ENCODE data around the gene PKIB. TPM values are rescaled to one million over a fixed set of nuclear protein-coding genes. Genes with fewer than 3 reads are reported as not detected.
"Not testable (repeated sequence)": the region's sequence is repeated elsewhere in the genome, so short reads cannot be mapped to it uniquely, and the experiment has no call there.

PKIB gene
- polyA plus RNA-seq, 4 donors: 0.81 to 2.0 (median 1.6) TPM

DNA sequence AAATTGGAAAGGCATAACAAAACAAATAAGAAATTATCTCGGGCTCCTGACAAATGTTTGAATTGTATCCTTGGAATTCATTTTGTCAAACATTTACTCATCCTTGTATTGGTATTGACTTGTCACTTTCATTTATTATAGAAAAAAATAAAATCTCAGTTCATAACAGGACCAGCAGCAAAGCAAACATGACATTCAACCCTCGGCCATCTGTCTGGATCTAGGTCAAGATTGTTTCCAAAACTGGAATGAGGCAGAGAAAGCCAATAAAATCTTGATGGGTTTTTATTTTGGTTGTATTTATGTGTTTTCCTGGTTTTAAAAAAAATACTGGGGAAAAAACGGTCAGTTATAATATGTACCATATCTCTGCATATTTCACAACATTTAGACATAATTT is 126.4 kb downstream of the PKIB start:
- DNase-seq (ENCODE audit: low read depth in 4 of 4, low spot score in 3 of 4): no peak

DNA sequence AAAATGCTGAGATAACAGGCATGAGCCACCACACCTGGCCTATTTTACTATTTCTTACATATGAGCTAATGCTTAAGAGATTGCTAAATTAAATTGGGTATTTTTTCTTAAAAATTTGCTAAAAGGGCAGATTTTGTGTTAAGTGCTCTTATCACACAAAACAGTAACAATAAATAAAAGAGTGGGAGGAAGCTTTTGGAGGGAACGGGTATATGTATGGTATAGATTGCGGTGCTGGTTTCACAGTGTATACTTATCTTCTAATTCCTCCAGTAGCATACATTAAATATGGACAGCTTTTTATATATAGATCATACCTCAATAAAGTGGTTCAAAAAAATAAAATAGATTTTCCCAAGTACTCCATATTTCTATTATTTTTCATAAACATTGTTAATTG is 129.9 kb downstream of the PKIB start:
- DNase-seq (ENCODE audit: low read depth in 4 of 4, low spot score in 3 of 4): no peak

DNA sequence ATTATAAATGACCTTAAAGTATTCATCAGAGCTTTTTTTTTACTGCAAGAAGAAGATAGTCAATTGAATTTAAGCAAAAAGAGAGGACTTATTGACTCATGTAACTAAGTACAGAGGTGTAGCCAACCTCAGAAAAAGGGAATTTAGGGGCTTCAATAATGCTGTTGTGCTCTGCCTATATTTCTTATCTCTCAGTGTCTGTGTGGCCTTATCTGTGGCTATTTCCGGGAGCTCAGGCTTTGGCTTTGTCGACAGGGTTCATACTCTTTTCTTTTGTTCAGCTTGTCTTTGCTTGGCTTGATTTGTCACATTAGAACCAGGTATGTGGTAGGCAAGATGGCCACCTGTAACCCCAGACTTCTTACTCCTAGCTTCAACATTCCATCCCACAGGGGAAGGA is 130.7 kb downstream of the PKIB start:
- DNase-seq (ENCODE audit: low read depth in 4 of 4, low spot score in 3 of 4): no peak

GRCh38 chr6:122744247-122744646 is 134.0 kb downstream of the PKIB start:
- DNase-seq (ENCODE audit: low read depth in 4 of 4, low spot score in 3 of 4): not testable (repeated sequence)

DNA sequence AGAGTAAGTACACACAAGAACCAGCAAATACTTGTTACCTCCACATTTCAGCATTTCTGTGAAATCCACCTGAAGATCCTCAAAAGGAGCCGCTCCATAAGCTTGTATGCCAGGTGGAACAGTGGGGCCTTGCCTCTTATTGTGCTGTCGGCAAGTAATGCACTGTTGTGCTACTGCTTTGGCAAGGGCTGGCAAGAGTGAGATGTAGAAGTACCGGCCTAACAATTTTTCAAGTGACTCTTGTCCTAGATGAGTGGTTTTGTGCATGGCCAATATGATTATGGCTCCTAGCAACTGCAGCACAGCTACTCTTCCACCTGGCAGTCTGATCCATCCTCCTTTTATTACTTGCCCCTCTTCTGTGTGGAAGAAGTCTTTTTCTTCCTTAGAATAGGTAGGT is 134.7 kb downstream of the PKIB start:
- not testable (repeated sequence) for DNase-seq (ENCODE audit: low read depth in 4 of 4, low spot score in 3 of 4)

DNA sequence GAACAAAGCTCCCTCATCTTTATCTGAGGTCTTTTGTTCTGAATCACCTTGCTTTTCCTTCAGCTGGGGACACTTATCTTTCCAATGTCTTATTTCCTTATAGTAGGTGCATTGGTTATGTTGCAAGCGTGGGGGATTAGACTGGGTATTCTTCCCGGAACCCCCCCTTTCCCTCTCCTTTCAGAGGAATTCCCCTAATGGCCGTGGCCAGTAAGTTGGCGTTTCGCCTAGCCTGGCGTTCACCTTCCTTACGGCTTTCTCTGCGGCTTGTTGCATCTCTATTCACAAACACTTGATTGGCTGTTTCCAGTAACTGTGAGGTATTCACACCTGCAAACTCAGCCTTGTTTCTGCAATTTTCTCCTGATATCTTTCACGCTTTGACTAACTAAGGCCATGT is 136.5 kb downstream of the PKIB start:
- no peak for DNase-seq (ENCODE audit: low read depth in 4 of 4, low spot score in 3 of 4)

DNA sequence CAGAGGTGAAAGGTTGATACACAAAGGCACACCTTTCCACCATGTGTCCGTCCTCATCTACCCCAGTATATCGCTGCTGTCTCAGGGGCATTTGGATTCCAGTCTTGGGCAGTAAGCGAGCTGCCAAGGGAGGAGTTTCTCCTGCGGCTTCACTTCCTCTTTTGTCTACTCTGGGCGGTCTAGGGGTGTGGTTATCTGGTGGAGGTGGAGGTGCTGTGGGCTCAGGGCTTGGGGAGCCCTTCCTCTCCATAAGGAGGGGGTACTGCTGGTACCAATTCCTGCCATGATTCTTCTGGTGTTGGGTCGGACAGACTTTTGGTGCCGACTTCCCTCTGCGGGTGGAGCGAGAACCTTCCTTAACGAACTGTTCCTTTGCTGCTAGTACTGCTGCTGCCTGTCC is 137.4 kb downstream of the PKIB start:
- no peak for DNase-seq (ENCODE audit: low read depth in 4 of 4, low spot score in 3 of 4)

DNA sequence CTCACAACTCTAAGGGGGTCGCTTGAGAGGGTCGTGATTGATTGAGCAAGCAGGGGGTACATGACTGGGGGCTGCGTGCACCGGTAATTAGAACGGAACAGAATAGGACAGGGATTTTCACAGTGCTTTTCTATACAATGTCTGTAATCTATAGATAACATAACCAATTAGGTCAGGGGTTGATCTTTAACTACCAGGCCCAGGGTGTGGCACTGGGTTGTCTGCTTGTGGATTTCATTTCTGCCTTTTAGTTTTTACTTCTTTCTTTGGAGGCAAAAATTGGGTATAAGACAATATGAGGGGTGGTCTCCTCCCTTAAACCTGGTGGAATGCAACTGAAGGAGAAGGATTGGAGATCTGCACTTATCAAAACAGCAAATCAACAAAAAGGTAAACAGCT is 138.7 kb downstream of the PKIB start:
- DNase-seq (ENCODE audit: low read depth in 4 of 4, low spot score in 3 of 4): not testable (repeated sequence)

DNA sequence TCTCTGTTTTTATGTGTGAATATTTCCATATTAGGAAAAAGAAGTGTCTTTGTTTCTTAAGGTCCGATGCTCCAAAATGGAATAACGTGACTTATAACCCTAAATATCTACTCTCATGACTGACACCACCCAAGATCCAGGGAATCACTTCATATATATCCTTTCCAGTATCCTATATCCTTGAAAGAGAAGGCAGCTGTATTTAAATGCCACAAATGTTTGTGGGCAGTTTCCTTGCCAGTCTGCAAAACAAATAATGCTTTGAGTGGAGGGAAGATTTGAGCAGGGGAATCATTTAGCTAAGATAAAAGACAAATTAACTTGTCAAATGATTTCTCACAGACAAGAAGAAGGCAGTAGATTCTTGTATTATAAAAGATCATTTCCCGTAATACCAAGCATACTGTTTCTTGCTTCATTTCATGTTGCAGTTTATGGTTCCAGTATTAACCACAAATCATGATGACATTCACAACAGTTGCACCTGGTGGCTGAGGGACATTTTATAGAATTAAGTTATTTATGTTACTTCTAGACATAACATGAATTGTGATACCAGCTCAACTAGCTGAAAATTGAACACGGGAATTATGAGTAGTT is 139.3 kb downstream of the PKIB start:
- no peak for DNase-seq (ENCODE audit: low read depth in 4 of 4, low spot score in 3 of 4)

DNA sequence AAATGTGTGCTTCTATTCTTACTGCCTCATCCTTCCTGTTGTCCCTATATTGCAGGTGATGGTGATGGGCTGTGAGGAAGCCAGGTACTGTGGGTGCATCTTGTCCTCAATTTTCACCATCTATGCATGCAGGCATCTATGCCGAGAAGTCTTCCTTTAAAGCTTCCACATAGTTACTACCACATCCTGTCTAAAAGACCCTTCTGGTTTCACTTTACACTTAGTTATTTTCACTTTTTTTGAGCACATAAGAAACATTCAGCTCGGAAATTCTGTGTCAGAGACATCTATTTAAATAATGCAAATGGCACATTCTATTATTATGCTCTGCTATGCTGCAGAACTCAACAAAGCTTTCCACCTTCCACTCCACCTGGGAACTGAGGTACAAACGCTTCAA is 141.1 kb downstream of the PKIB start:
- no peak for DNase-seq (ENCODE audit: low read depth in 4 of 4, low spot score in 3 of 4)

DNA sequence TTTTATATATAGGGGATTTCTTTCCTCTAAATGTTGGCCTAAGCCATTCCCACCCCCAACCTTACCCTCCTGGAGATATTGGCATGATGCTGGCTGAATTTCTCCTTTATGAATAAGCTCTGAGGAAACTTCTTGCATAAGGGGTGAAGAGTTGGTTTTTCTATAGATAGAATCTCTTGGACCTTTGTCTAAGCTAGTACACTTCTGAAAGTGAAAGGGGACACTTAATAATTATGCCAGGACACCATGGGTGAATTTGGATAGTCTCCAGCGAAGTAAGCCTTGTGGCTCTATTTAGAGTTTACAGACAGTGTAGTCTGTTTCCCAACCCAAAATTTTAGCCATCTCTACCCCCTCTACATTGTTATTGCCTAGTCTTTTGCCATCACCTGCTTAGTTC is 142.3 kb downstream of the PKIB start:
- no peak for DNase-seq (ENCODE audit: low read depth in 4 of 4, low spot score in 3 of 4)

DNA sequence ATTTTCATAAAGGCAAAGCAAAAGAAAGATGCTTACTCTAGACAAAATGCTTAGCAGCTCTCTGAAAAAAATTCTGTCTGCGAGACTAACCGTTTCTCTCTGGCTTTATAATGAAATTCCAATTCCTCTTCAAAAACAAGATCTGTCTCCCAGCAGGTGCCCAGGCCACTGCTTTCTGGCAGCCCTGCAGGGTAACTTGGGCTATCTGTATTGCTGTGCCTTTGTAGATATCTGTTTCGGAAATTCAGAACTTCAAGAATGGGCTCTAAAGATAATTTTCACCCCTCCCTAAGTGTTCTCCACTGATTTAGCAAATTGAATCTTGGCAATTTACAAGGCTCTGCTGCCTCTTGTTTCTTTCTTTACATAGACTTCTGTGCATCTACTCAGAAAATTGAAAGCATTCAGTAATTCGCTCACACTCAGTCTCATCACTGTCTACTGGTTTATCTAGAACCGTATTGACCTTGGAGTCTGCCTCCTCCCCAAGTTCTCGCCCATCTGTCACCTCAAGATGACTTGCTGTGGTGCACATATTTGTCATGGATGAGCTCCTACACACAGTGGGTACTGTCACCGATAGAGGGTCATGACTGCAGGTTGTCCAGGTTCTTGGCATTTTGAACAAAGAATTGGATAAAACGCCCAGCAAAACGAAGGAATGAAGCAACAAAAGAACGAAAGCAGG is 142.9 kb downstream of the PKIB start:
- DNase-seq (ENCODE audit: low read depth in 4 of 4, low spot score in 3 of 4): no peak

DNA sequence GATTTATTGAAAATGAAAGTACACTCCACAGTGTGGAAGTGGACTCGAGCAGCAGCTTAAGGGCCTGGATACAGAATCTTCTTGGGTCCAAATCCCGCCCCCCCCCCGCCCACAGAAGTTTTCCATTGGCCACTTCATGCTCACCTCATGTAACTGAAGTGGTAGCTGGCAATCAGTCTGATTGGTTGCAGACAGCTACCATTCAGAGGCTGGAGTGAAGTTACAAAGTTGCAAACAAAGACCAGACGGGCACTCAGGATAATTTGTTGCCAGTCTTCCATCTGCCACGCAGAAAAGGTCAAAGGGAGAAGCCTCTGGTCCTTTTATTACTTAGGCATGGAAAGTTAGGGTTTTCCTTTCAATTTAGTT is 143.5 kb downstream of the PKIB start:
- DNase-seq (ENCODE audit: low read depth in 4 of 4, low spot score in 3 of 4): no peak

DNA sequence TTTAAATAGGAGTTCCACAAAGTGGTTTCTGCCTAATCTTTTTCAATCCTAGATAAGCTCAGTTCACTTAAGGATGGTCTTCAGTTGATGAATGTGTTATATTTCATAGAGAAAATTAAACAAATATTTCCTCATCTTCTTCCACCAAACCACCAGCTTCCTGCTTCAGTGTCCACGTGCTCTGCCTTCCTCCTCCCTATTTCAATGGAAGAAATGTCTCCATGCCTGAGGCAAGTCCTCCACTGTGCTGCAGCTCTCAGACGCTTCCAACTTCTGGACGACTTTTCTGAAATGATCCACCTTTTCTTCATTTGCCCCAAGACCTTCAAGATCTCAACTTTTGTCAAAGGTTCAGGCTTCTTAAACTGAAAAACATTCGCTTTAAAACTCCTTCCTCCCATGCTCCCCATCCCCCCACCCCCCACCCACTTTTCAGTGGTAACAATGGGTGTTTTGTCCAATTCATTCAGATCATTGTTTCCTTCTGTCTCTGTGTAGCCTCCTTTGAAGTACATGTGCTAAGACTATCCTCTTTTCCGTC is 144.1 kb downstream of the PKIB start:
- no peak for DNase-seq (ENCODE audit: low read depth in 4 of 4, low spot score in 3 of 4)

DNA sequence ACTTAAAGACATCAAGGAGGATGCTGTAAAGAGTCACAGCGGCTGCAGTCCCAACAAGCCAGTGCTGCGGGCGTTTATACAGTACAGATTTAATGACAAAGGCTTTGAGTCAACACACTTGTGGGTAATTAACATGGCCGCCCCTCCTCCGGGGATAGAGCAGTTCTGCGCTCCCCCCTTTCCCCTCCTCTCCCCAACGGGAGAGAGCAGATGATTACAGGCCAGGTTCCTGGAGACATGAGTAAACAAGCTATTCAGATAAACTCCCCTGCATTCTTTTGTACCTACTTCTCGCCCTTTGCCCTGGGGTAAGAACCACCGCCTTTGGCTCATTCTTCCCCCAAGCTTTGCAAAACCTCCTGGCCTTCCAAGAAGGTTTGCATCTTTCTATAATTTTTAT is 145.7 kb downstream of the PKIB start:
- no peak for DNase-seq (ENCODE audit: low read depth in 4 of 4, low spot score in 3 of 4)

- no peak for DNase-seq (ENCODE audit: low read depth in 4 of 4, low spot score in 3 of 4)
Measured at GRCh38 chr6:122758927-122759334, 148.7 kb downstream of the PKIB start.

DNA sequence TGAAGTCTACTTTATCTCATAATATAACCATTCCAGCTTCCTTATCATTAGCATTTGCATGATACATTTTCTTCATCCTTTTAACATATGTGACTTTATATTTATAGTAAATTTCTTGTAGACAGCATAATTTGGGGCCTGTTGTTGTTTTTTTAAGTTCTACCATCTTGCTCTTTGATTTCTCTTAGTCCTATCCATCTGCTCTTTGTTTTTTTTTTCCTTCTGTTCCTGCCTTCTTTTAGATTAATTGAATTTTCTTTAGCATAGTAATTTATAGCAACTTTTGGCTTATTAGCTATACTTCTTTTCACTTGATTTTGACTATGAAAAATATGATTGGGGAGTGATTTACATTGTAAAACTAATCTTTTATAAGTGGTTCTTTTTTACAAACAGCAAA is 150.1 kb downstream of the PKIB start:
- no peak for DNase-seq (ENCODE audit: low read depth in 4 of 4, low spot score in 3 of 4)

DNA sequence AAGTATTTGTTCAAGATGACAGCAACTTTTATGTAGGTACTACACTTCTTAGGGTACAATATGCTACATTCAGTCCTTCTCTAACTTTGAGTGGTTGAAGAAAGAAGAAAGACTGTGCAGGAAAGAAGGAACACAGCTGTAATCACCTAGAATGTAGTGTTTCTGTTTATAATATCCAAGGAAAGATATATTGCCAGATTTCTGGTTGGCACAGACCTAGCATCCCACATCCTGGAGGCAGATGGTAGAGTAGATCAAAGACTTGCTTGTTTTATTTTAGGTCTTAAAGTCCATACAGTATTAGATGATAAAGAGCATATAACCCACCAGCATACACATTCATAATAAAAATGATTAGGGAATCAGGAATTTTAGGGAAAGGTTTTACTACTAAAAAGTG is 156.1 kb downstream of the PKIB start:
- no peak for DNase-seq (ENCODE audit: low read depth in 4 of 4, low spot score in 3 of 4)

- DNase-seq (ENCODE audit: low read depth in 4 of 4, low spot score in 3 of 4): no peak
Measured at GRCh38 chr6:122770835-122771601, 160.8 kb downstream of the PKIB start.

DNA sequence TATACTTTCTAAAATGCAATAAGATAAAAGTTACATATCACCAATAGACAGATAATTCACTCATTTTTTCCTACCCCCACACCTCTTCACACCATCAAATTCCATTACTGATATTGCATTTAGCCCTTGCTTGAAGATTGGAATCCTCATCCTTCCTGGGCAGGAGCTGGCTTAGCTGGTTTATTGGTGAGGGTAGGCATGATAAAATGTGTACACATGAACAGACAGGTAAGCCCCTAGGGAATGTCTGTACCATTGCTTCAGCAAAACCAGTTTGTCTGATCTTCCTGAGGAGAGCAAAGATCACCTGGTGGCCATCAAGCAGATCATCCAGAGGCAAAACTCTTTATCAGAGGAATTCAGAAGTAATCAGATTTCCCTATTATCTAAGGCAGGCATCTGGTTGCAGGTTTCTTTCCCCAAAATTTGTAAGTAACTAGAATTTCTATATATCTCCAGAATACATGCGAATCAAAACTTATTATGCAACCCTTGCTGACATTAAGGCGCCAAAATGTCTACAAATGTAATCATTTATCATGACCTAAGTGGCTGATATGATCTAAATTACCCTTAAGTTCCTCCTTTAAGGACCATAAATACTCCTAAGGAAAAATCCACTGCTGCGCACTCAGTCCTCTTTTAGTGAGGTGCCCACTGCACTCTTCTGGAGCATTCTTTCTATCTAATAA is 162.7 kb downstream of the PKIB start:
- no peak for DNase-seq (ENCODE audit: low read depth in 4 of 4, low spot score in 3 of 4)

Data from left renal pelvis (tissue), 4 donors.